ENCODE measurements around the gene TMEM63C.

TMEM63C gene

GRCh38 chr14:77158175-77158881 is 23.3 kb upstream of the TMEM63C start:
- Histone ChIP-seq H3K36me3 (replicated peaks; ENCODE audit: insufficient read depth, low read length) (no peaks in the 10 kb centered on the region), H2AFZ (ENCODE audit: low read length) (no peak overlapping the region), H3K9me3 (replicated peaks; ENCODE audit: insufficient read depth, low read length) (no peaks in the 10 kb centered on the region), H3K9ac (ENCODE audit: low read length) (no peak overlapping the region), H3K27ac (ENCODE audit: low read length) (no peak overlapping the region), H3K4me2 (ENCODE audit: low read depth, low read length) (no peak overlapping the region), H3K4me1 (ENCODE audit: low read length) (no peaks in the 10 kb centered on the region), H3K79me2 (ENCODE audit: low read length) (no peaks in the 10 kb centered on the region), H4K20me1 (ENCODE audit: insufficient read depth, low read length) (no peaks in the 10 kb centered on the region), H3K27me3 (replicated peaks; ENCODE audit: insufficient read depth, low read length) (no peaks in the 10 kb centered on the region), H3K4me3 (ENCODE audit: low read length) (no peak overlapping the region), H3K9me2 (replicated peaks; ENCODE audit: insufficient read depth, low read length) (no peaks in the 10 kb centered on the region), H3F3A (ENCODE audit: insufficient read depth, low read length) (no peaks in the 10 kb centered on the region)
- no peak for DNase-seq
- no peak for TF ChIP-seq EZH2phosphoT487 (IDR thresholded peaks at IDR 0.05; ENCODE audit: low read length)
- TF ChIP-seq, protein P1, sequence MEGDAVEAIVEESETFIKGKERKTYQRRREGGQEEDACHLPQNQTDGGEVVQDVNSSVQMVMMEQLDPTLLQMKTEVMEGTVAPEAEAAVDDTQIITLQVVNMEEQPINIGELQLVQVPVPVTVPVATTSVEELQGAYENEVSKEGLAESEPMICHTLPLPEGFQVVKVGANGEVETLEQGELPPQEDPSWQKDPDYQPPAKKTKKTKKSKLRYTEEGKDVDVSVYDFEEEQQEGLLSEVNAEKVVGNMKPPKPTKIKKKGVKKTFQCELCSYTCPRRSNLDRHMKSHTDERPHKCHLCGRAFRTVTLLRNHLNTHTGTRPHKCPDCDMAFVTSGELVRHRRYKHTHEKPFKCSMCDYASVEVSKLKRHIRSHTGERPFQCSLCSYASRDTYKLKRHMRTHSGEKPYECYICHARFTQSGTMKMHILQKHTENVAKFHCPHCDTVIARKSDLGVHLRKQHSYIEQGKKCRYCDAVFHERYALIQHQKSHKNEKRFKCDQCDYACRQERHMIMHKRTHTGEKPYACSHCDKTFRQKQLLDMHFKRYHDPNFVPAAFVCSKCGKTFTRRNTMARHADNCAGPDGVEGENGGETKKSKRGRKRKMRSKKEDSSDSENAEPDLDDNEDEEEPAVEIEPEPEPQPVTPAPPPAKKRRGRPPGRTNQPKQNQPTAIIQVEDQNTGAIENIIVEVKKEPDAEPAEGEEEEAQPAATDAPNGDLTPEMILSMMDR (IDR thresholded peaks at IDR 0.05; ENCODE audit: low read length): no peak
- no peak for TF ChIP-seq EZH2 (optimal IDR thresholded peaks at IDR 0.05; ENCODE audit: low read depth, low read length)

- H3F3A ChIP-seq (ENCODE audit: insufficient read depth, low read length): no peaks in the 10 kb centered on the region
- H3K4me2 ChIP-seq (ENCODE audit: low read depth, low read length): no peak overlapping the region
- H3K79me2 ChIP-seq (ENCODE audit: low read length): no peaks in the 10 kb centered on the region
- no peaks in the 10 kb centered on the region for H3K27me3 ChIP-seq (replicated peaks; ENCODE audit: insufficient read depth, low read length)
- TF ChIP-seq EZH2 (optimal IDR thresholded peaks at IDR 0.05; ENCODE audit: low read depth, low read length) (no peak), EZH2phosphoT487 (IDR thresholded peaks at IDR 0.05; ENCODE audit: low read length) (no peak)
- TF ChIP-seq, protein P1 (IDR thresholded peaks at IDR 0.05; ENCODE audit: low read length): no peak
- no peaks in the 10 kb centered on the region for H3K9me3 ChIP-seq (replicated peaks; ENCODE audit: insufficient read depth, low read length)
- no peak overlapping the region for H3K27ac ChIP-seq (ENCODE audit: low read length)
- no peak overlapping the region for H3K9ac ChIP-seq (ENCODE audit: low read length)
- H3K4me1 ChIP-seq (ENCODE audit: low read length): no peaks in the 10 kb centered on the region
- H3K4me3 ChIP-seq (ENCODE audit: low read length): no peak overlapping the region
- no peaks in the 10 kb centered on the region for H3K9me2 ChIP-seq (replicated peaks; ENCODE audit: insufficient read depth, low read length)
- no peak for DNase-seq
- no peaks in the 10 kb centered on the region for H3K36me3 ChIP-seq (replicated peaks; ENCODE audit: insufficient read depth, low read length)
- no peaks in the 10 kb centered on the region for H4K20me1 ChIP-seq (ENCODE audit: insufficient read depth, low read length)
- no peak overlapping the region for H2AFZ ChIP-seq (ENCODE audit: low read length)
Measured at GRCh38 chr14:77158882-77159255, 22.7 kb upstream of the TMEM63C start.

- DNase-seq: no peak
- no peak for TF ChIP-seq EZH2phosphoT487 (IDR thresholded peaks at IDR 0.05; ENCODE audit: low read length)
- no peak for TF ChIP-seq EZH2 (optimal IDR thresholded peaks at IDR 0.05; ENCODE audit: low read depth, low read length)
- TF ChIP-seq, protein P1 (IDR thresholded peaks at IDR 0.05; ENCODE audit: low read length): no peak
- H3K79me2 ChIP-seq (ENCODE audit: low read length): no peaks in the 10 kb centered on the region
- no peaks in the 10 kb centered on the region for H3K27me3 ChIP-seq (replicated peaks; ENCODE audit: insufficient read depth, low read length)
- H3K4me1 ChIP-seq (ENCODE audit: low read length): no peaks in the 10 kb centered on the region
- H4K20me1 ChIP-seq (ENCODE audit: insufficient read depth, low read length): no peaks in the 10 kb centered on the region
- no peaks in the 10 kb centered on the region for H3F3A ChIP-seq (ENCODE audit: insufficient read depth, low read length)
- no peaks in the 10 kb centered on the region for H3K36me3 ChIP-seq (replicated peaks; ENCODE audit: insufficient read depth, low read length)
- H3K9ac ChIP-seq (ENCODE audit: low read length): no peak overlapping the region
- no peak overlapping the region for H3K27ac ChIP-seq (ENCODE audit: low read length)
- H2AFZ ChIP-seq (ENCODE audit: low read length): no peak overlapping the region
- H3K4me3 ChIP-seq (ENCODE audit: low read length): no peak overlapping the region
- no peaks in the 10 kb centered on the region for H3K9me3 ChIP-seq (replicated peaks; ENCODE audit: insufficient read depth, low read length)
- no peak overlapping the region for H3K4me2 ChIP-seq (ENCODE audit: low read depth, low read length)
- no peaks in the 10 kb centered on the region for H3K9me2 ChIP-seq (replicated peaks; ENCODE audit: insufficient read depth, low read length)
Measured at GRCh38 chr14:77161011-77161410, 20.6 kb upstream of the TMEM63C start.

All from MM.1S (cell line).